Measurements from ENCODE around the gene PTPRA. TPM values are rescaled to one million over a fixed set of nuclear protein-coding genes. Genes with fewer than 3 reads are reported as not detected.

PTPRA gene
- total and polyA plus RNA-seq, 2 donors (not counting 3 experiments of a cell fraction or from before 2014, with no cell fraction given): 43.2 to 53.4 TPM

GRCh38 chr20:2911200-2911599 lies 37.9 kb downstream of the PTPRA start:
- intact Hi-C loops (cut with micrococcal nuclease) (no loop called here), dilution Hi-C loops (cut with MboI; ENCODE audit: extremely low pct_ligation_motif_present, low sequenced_read_pairs) (no loop called here)
- CTCF ChIA-PET: no interaction called here
- BruUV-seq (replicated peaks): no TSS peak
- Histone ChIP-seq H3K9me1 (replicated peaks; ENCODE audit: control insufficient read depth, extremely low read depth, insufficient read depth, low read length) (no peaks in the 10 kb centered on the region), H3K79me2 (ENCODE audit: control insufficient read depth, insufficient read depth, low read length) (peaks cover 12% of the 10 kb centered on the region), H3K36me3 (ENCODE audit: control insufficient read depth in 2 of 2, extremely low read depth in 1 of 2, insufficient read depth in 2 of 2, low read length in 2 of 2) (no peaks in the 10 kb centered on the region), H3K4me1 (ENCODE audit: control insufficient read depth, extremely low read depth, insufficient read depth, low read length) (no peaks in the 10 kb centered on the region), H3K4me2 (ENCODE audit: insufficient read depth, low read length) (no peak overlapping the region), H2AFZ (ENCODE audit: low read depth, low read length) (no peak overlapping the region), H3K4me3 (replicated peaks in 1 of 3; ENCODE audit: insufficient read depth in 1 of 3, low read depth in 1 of 3, low read length in 3 of 3) (no peak overlapping the region), H3K27ac (ENCODE audit: insufficient read depth, low read depth, low read length) (no peak overlapping the region), H3K9ac (replicated peaks; ENCODE audit: extremely low read depth, insufficient read depth, low read length) (no peak overlapping the region), H3K27me3 (ENCODE audit: control insufficient read depth in 2 of 2, insufficient read depth in 2 of 2, low read length in 2 of 2) (no peaks in the 10 kb centered on the region), H4K20me1 (replicated peaks; ENCODE audit: control insufficient read depth, extremely low read depth, insufficient read depth, low read length) (no peaks in the 10 kb centered on the region), H3K9me3 (replicated peaks; ENCODE audit: control insufficient read depth, insufficient read depth, low read length) (no peaks in the 10 kb centered on the region)
- DNase-seq (ENCODE audit: low read depth, low spot score): no peak
- FAIRE-seq: no peak
- TF ChIP-seq POLR2A (IDR thresholded peaks at IDR 0.05; ENCODE audit: low read depth, low read length): no peak
- TF ChIP-seq POLR2AphosphoS5 (IDR thresholded peaks at IDR 0.05; ENCODE audit: insufficient read depth, low read depth, low read length): no peak
- TF ChIP-seq CTCF (IDR thresholded peaks at IDR 0.05; ENCODE audit: extremely low read depth in 1 of 2, insufficient read depth in 1 of 2, low read depth in 1 of 2, low read length in 2 of 2): no peak
- no peak for TF ChIP-seq MAX (IDR thresholded peaks at IDR 0.05; ENCODE audit: insufficient read depth, insufficient read length)
- TF ChIP-seq GATA2 (IDR thresholded peaks at IDR 0.05; ENCODE audit: insufficient read depth, insufficient read length, low read depth, low read length): no peak
- TF ChIP-seq EZH2 (IDR thresholded peaks at IDR 0.05; ENCODE audit: borderline replicate concordance, low read depth, low read length, severe bottlenecking): no peak
- no peak for TF ChIP-seq MYC (IDR thresholded peaks at IDR 0.05; ENCODE audit: low read depth, low read length)
- no peak for TF ChIP-seq JUN (IDR thresholded peaks at IDR 0.05; ENCODE audit: borderline replicate concordance, insufficient read depth, insufficient read length, low read depth)
- TF ChIP-seq FOS (IDR thresholded peaks at IDR 0.05; ENCODE audit: borderline replicate concordance, insufficient read depth, low read length): no peak
- POLR2A ChIA-PET: interaction anchor here (0.6 kb wide), 1 partner anchor 58 kb away, joined by 3 read pairs; no protein-coding TSS in a partner anchor

Measured in endothelial cell of umbilical vein (primary cell).